COLO668 (cell line): ENCODE data around the gene SEC61A1.
A peak's percentile ranks its signal among the peaks of the same experiment; 100 is the strongest.

ENCODE experiments used
- DNase-seq: peaks from one replicate; lab custom pipeline; 2025; ENCODE audit not compliant: unreplicated experiment; lab: John Stamatoyannopoulos, UW

Gene SEC61A1

GRCh38 chr3:128051837-128052594 lies at the start of gene SEC61A1:
Gene SEC61A1, plus strand, starts transcription at chr3:128052437. Its CDS starts 116 bp downstream, at chr3:128052553.
- peak; percentile 95 for DNase-seq

DNA sequence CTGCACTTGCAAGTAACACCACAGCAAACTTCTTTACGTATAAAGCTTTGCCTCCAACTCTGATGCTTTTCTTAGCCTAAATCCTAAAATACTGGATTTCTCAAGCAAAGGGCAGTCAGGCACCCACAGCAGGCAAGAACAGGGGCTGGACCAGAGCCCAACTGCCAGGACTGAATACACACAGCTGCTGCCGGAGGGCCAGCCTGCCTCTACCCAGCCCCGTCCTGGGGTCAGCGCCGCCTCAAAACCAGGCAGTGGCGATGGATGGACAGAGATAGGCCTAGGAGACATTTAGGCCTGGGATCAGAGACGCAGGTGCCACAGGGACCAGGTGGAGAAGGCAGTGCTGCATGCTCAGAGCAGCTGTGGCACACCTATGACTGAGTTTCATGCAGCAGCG lies 47.6 kb upstream of the SEC61A1 start:
- no peak for DNase-seq

DNA sequence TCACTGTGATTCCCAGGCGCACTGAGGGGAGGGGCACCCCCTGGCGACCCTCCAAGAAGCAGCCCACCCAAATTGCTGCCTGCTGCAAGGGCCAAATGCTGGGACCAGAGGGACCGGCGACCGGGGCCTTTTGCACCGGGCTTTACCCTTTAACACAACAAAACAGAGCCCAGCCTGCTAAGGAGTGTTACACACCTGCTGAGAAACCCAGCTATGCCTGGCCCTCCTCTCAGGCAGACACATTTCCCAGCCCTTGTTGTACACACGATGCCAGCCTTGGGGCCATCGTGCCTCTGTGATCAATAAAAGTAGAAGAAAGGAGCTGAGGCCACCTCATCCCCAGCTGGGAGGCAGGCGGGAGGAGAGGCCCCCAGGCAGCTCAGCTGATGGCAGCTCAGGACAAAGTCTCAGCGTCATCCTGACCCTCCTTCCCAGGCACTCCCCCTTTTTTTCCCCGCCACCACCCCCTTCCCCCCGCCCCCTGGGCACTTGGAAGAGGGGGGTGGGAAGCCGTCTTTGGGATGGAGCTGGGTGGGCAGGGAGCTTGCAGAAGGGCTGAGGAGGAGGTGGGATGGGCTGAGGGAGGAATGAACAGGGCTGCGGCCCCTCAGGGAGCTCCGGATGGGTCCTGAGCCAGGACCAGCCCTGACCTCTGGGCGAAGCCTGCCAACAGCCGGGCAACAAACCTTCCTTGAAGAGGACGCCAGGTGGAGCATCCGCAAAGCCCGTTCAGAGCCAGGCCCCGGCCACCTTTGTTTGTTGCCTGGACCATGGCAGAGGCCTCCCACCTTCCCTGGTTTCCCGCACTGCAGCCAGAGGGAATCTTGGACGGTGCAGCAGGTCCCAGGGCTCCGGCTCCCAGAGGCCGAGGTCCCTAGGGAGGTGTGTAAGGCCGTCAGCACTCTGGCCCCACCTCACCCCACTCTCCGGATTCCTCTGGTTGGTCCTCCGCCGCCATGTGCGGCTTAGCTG lies 45.9 kb upstream of the SEC61A1 start:
- DNase-seq, result no peak

DNA sequence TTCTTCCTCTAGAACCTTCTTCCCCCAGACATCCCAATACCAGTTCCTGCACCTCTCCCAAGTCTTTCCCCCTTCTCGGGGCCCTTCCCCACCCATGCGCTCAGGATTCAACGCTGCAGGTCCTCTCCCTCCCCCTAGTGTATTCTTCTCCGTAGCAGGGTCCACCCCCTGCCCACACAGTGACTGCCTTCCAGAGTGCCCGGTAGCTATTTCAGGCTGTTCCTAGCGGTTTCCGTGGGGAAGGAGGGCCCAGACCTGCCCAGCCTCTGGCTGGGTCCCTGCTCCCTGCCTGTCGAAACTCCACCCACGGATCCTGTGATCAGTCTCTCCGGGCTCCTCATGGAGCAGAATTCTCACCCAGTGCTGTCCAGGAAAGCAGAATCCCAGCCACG lies 45.2 kb upstream of the SEC61A1 start:
- DNase-seq, result no peak

DNA sequence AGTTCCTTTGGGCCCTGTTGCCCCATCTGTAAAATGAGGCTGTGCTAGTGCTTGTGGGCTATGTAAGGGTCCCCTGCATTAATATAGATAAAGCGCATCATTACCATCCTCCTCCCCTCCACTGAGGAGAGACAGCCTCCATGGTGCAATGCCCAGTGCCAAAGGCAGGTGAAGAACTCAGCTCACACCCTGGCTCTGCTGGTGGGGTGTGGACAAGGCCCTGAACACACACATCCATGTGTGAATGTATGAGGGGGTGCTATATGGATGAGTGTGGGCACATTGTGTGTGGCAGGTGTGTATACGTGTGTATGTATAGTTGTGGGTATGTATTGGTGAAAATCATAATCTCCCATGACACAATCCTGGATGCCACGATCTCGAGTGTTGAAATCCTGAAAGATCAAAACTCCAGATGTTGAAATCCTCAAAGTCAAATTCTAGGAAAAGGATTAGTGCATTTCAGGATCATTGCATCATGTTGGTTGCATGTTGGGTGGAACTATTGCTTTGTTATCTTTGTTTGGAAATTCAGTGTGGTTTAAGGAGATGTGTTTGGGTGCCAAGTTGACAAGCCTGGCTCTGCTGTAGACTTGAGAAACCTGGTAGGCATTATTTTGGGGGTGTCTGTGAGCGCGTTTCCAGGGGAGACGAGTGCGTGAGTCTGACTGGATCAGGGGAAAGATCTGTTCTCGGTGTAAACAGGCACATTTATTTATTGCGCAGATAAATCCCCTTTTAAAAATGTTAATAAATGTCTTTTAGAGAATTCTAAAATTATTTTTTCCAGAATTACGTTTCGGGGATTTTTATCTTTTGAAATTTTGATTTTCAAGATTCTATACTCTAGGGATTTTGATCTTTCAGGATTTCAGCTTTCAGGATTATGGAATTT lies 42.0 kb upstream of the SEC61A1 start:
- no peak for DNase-seq

GRCh38 chr3:128011140-128011539 lies 41.1 kb upstream of the SEC61A1 start:
- peak; percentile 43 for DNase-seq

GRCh38 chr3:128012050-128012449 lies 40.2 kb upstream of the SEC61A1 start:
- no peak for DNase-seq

DNA sequence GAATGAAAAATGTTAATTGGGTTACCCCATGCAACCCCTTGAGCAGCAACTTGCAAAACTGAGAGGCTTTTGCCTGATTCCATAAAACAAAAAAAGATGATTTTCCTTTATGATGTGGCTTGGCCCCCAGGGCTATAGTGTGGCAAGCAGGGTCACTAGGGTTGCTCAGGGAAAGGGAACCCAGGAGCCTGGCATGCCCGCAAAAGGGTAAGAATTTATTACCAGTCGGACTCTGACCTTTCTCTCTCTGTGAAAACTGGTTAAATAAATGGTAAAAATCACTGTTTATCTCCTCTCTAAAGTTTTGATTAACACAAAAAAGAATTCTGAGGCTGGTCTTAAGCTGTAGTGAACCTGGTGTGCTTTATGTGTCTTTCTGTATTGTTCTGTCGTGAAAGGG lies 37.7 kb upstream of the SEC61A1 start:
- DNase-seq, result no peak

DNA sequence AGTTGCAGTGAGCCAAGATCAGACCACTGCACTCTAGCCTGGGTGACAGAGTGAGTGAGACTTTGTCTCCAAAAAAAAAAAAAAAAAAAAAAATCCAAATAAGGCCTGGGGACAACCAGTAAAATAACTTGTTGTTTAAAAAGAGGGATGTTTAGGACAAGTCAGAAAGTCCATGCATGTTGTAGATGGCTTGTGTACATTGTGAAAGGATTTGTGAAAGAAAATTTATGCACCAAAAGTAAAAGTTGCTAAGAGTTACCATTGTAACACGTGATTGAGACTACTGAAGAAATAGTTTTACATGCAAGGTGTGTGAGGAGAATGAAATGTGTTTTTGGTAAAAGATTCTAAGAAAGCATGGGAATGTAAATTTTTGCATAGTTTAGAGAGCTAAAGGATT lies 35.7 kb upstream of the SEC61A1 start:
- no peak for DNase-seq

DNA sequence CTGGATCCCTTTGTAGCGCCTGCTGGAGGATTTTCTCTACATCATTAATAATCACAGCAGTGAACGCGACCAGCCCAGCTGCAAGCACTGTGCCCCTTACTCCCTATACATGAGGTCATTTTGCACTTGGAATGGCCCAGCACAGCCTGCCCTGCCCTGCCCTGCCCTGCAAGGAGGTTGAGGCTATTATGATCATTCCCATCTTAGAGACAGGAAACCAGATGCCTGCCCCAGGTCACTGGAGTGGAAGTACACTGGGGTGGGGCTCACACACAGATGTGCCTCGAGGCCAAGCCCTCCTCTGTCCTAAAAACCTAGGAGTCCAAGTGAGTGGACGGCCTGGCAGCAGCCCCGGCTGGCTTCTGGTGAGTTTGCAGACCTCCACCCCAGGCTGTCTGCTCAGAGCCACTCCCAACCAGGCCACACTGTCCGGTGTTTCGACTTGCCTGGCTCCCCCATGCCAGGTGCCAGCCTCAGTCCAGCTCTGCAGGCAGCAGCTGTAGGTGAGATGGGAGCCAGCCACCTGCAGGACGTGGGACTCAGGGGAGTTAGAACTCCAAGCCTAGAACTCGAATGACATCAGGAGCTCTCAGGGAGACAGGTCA lies 30.4 kb upstream of the SEC61A1 start:
- DNase-seq, result no peak

DNA sequence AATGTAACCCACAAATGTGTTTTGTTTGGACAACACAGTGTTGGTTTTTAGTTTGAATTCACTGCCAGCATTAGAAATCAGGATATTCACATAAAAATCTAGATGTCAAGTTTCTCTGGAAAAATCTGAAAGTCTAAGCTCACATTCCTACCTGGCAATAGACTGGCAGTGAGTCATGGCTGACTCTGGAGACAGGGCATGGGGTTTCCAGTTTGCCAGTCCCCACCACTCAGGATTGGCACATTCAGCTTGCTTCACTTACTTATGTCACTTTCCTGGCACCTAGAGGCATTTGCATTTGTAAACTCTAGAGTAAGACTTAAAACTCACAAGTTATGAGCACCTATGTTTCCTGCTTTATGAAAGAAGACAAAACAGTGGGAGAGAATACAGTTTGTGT lies 19.1 kb upstream of the SEC61A1 start:
- DNase-seq, result no peak

DNA sequence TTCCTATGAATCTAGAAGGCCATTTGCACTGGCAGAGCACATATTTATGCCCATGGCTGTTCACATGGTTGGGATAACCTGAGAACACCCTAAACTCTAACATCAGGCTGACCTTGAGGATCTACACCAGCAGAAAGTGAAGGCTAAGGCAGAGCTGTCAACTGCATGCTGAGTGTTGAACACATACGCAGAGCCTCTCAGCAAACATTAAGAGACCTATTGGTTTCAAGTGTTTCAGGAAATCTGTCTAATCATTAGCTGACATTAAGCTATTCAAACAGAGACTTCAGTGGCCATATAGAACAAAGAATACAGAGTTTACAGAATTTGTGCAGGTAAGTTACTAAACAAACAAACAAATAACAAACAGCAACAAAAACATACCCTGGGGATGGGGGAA lies 16.1 kb upstream of the SEC61A1 start:
- no peak for DNase-seq

- no peak for DNase-seq
Observed at GRCh38 chr3:128040041-128040440, 12.2 kb upstream of the SEC61A1 start.

GRCh38 chr3:128040660-128041059 lies 11.6 kb upstream of the SEC61A1 start:
- DNase-seq, result no peak

DNA sequence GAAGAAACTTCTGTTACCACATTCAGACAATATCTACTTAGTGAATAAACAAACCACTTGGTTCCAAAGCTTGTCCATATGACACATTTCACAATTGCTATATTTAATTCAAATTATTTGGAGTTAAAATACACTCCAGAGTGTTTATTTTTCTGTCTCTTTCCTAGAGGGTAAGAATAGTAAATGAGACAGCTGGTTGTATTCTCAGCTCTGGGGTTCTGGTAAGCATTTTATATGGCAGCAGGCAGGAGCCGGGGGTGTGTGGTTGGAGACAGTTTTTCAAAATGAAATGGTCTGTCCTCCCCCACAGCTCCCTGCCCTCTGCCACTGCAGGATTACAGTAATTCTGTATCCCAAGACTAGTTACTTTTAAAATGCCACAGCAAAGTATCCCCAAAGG lies 10.9 kb upstream of the SEC61A1 start:
- no peak for DNase-seq

DNA sequence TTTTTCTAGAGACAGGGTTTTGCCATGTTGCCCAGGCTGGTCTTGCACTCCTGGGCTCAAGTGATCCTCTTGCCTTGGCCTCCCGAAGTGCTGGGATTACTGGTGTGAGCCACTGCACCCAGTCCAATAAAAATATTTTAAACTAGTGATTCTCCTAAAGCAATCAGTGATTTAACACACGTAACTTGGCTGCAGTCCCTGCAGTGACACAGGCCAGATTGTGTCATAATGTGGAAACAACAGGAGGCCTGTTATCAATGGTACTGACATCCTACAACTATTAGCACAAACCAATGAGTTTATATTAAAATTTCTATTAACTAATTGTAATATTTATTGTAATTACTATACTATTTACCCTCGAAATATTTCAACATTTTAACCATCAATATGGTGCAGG lies 1.6 kb upstream of the SEC61A1 start:
- DNase-seq, result no peak

- DNase-seq, result no peak
Observed at GRCh38 chr3:128051459-128051836, 789 bp upstream of the SEC61A1 start.

DNA sequence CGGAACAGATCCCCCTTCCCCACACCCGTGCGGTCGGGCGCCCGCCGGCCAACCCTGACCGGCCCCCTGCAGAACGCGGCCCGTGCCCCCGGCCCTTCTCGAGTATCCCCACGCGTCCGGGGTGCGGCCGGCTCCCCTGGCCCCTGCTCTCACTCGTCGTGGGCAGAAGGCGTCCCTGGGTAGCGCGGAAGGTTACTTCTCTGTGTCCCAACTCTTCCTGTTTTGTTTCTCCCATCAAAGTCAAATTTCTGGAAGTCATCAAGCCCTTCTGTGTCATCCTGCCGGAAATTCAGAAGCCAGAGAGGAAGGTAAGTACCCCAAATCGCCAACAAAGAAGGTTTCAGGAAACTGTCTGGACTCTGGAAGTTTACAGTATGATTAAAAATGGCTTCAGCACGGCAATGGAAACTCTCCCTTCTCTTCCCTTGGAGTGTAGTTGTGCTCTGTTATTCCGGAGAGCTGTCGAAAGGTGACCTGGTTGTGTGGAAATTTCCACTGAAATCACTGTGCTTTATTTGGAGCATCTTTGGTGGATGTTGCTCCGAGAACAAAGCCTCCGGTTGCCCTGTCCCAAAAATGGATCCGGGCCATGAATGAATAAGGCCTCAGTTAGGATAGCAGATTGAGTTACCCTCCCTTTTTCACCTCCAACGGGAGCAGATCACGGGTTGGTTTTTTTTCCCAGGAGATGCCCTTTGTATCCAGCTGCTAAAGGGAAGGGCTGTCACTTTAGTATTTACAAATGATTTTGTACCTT lies 536 bp downstream of the SEC61A1 start:
- no peak for DNase-seq

- DNase-seq, result no peak
Observed at GRCh38 chr3:128053614-128054013, 1.4 kb downstream of the SEC61A1 start.

- no peak for DNase-seq
Observed at GRCh38 chr3:128054367-128054766, 2.1 kb downstream of the SEC61A1 start.
